ENCODE data around the gene FPGS. TPM values are rescaled to one million over a fixed set of nuclear protein-coding genes. Genes with fewer than 3 reads are reported as not detected.
A peak's percentile ranks its signal among the peaks of the same experiment; 100 is the strongest.
"Not testable (repeated sequence)": the region's sequence is repeated elsewhere in the genome, so short reads cannot be mapped to it uniquely, and the experiment has no call there.

The FPGS gene
- total RNA-seq, 4 donors from 2014 or later = 31.4 to 144 (median 74.8) TPM

DNA sequence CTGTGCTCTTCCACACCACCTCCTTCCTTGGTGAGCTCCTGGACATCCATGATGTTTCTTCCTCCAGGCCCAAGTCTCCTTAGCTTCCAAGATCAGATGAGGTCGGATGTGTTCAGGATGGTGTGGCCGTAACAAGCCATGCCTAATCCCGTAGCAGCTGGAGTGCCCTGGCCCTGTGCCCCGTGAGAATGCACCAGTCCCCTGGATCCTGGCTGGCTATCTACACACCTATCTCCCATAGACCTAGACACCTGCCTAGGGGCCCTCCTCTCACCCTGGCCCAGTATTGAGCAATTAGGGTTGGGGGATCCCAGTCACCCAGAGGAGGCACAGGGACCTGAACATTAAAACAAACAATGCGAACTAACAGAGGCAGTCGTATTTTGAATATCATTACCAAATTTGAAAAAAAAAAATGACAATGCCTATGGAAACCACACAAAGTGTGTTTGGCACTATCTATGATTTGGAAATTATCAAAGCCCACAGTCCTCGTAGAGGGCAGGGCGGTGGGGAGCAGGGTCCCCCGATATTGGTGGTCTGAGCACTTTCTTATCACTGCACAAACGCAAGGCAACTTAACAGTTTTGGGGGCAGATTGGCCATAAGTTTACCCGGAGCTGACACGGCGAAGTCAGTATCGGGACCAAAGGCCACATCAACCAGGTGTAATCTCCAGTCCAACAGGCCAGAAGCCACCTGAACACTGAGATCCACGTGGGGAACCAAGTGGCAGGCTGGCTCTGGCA, 38.6 kb downstream of the FPGS start:
- 74 to 79% methylated on average over 3 to 15 of the region's 15 CpGs for WGBS, 2 donors (ENCODE audit: low coverage in 1 of 2)
- in situ Hi-C loops (cut with MboI; ENCODE audit: low pct_ligation_motif_present in 1 of 4, low pct_unique_long_range_greater_than_20kb in 1 of 4, low sequenced_read_pairs in 3 of 4) (no loop called here), intact Hi-C loops (cut with DNase I; ENCODE audit: low total_unique reads) (no loop called here)
- H3K27me3 ChIP-seq = no peaks in the 10 kb centered on the region
- TF ChIP-seq CTCF (IDR thresholded peaks at IDR 0.05) = no peak
- no peak for TF ChIP-seq EP300 (IDR thresholded peaks at IDR 0.05; ENCODE audit: low read depth)
- TF ChIP-seq POLR2AphosphoS5 (IDR thresholded peaks at IDR 0.05) = no peak
- no peak for TF ChIP-seq POLR2A (IDR thresholded peaks at IDR 0.05)
- H3K4me3 ChIP-seq = no peak overlapping the region
- DNase-seq = no peak
- H3K9me3 ChIP-seq = no peaks in the 10 kb centered on the region
- H3K4me1 ChIP-seq = peaks cover 0 to 43% (median 16%) of the 10 kb centered on the region in 4 donors
- no peaks in the 10 kb centered on the region for H3K36me3 ChIP-seq
- peak overlapping the region in 3 of 4 donors; percentile 5 to 17 (median 14) for H3K27ac ChIP-seq

- H3K27me3 ChIP-seq = no peaks in the 10 kb centered on the region
- 77 to 83% methylated on average over 5 to 16 of the region's 16 CpGs for WGBS, 2 donors (ENCODE audit: low coverage in 1 of 2)
- H3K9me3 ChIP-seq = no peaks in the 10 kb centered on the region
- peaks cover 0 to 16% (median 0%) of the 10 kb centered on the region in 4 donors for H3K4me1 ChIP-seq
- peak overlapping the region; percentile 28 to 69 (median 59) for H3K27ac ChIP-seq
- intact Hi-C loops (cut with DNase I; ENCODE audit: low total_unique reads) = no loop called here
- H3K4me3 ChIP-seq = no peak overlapping the region
- in situ Hi-C loops (cut with MboI; ENCODE audit: low pct_ligation_motif_present in 1 of 4, low pct_unique_long_range_greater_than_20kb in 1 of 4, low sequenced_read_pairs in 3 of 4) = no loop called here
- TF ChIP-seq EP300 (IDR thresholded peaks at IDR 0.05; ENCODE audit: low read depth) = no peak
- no peak for TF ChIP-seq POLR2A (IDR thresholded peaks at IDR 0.05)
- TF ChIP-seq CTCF (IDR thresholded peaks at IDR 0.05) = no peak
- no peak for TF ChIP-seq POLR2AphosphoS5 (IDR thresholded peaks at IDR 0.05)
- no peak for DNase-seq
- no peaks in the 10 kb centered on the region for H3K36me3 ChIP-seq
These were observed 42.2 kb downstream of the FPGS start for GRCh38 chr9:127844821-127845359.

DNA sequence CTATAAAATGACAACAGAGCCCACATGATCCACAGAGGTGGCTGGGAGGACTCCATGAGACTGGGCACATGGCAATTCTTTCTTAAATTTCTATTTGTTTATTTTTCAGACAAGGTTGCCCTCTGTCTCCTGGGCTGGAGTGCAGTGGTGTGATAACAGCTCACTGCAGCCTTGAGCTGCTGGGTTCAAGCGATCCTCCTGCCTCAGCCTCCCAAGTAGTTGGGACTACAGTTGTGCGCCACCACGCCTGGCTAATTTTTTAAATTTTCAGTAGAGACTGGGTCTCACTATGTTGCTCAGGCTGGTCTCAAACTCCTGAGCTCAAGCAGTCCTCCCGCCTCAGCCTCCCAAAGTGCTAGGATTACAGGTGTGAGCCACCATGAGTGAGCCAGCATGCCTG, 42.9 kb downstream of the FPGS start:
- intact Hi-C loops (cut with DNase I; ENCODE audit: low total_unique reads); H3K27me3 ChIP-seq; DNase-seq; H3K4me3 ChIP-seq; H3K36me3 ChIP-seq; in situ Hi-C loops (cut with MboI; ENCODE audit: low pct_ligation_motif_present in 1 of 4, low pct_unique_long_range_greater_than_20kb in 1 of 4, low sequenced_read_pairs in 3 of 4); H3K9me3 ChIP-seq: not testable (repeated sequence)
- peaks cover 0 to 16% (median 0%) of the 10 kb centered on the region in 4 donors for H3K4me1 ChIP-seq
- H3K27ac ChIP-seq = peak overlapping the region; percentile 28 to 69 (median 59)
- 95 to 98% methylated on average over 3 to 4 of the region's 4 CpGs for WGBS, 2 donors (ENCODE audit: low coverage in 1 of 2)

GRCh38 chr9:127846443-127847177, 43.9 kb downstream of the FPGS start:
- no peak for TF ChIP-seq POLR2AphosphoS5 (IDR thresholded peaks at IDR 0.05)
- no peak for TF ChIP-seq POLR2A (IDR thresholded peaks at IDR 0.05)
- no peak for TF ChIP-seq EP300 (IDR thresholded peaks at IDR 0.05; ENCODE audit: low read depth)
- no peak for TF ChIP-seq CTCF (IDR thresholded peaks at IDR 0.05)
- Histone ChIP-seq H3K27me3 (no peaks in the 10 kb centered on the region), H3K36me3 (no peaks in the 10 kb centered on the region), H3K27ac (peak overlapping the region; percentile 50 to 69 (median 59)), H3K4me1 (peaks cover 0 to 12% (median 0%) of the 10 kb centered on the region in 4 donors), H3K9me3 (no peaks in the 10 kb centered on the region), H3K4me3 (no peak overlapping the region)
- intact Hi-C loops (cut with DNase I; ENCODE audit: low total_unique reads) (no loop called here), in situ Hi-C loops (cut with MboI; ENCODE audit: low pct_ligation_motif_present in 1 of 4, low pct_unique_long_range_greater_than_20kb in 1 of 4, low sequenced_read_pairs in 3 of 4) (no loop called here)
- DNase-seq = no peak
- 69% methylated on average over 18 of the region's 18 CpGs; no CpG with 5 or more reads in 1 of the 2 donors for WGBS, 2 donors (ENCODE audit: low coverage in 1 of 2)
